HCT116 (cell line): ENCODE measurements around the gene IGFBP4. TPM values are rescaled to one million over a fixed set of nuclear protein-coding genes. Genes with fewer than 3 reads are reported as not detected.

Experiments
- ATAC-seq: fragments of 200-7000 bp; cut with Tn5 transposase; 2 replicates; pipeline ENCODE4 v1.9.1; 2020; ENCODE audit warnings: mild to moderate bottlenecking, moderate library complexity
- BruUV-seq: library from RNA; stranded (reverse); fragments of 400-500 nt; replicated peaks from 2 replicates; lab custom pipeline; 2021; lab: Mats Ljungman, UMichigan
- CTCF ChIA-PET: fragments of 300-600 bp; sonication (Branson Sonifier 250); formaldehyde crosslinking; loops from one replicate; lab custom pipeline; 2021; ENCODE audit warnings: antibody characterized with exemption; lab: Charles Lee
- POLR2A ChIA-PET: fragments of 300-600, 350-600 bp; sonication (Branson Sonifier 250); formaldehyde crosslinking; loops from one replicate; lab custom pipeline; 2021; ENCODE audit warnings: antibody characterized with exemption; lab: Charles Lee
- RAD21 ChIA-PET, 2 experiments: fragments of 300-600 bp; sonication (Branson Sonifier 250); formaldehyde crosslinking; loops; one replicate each; lab custom pipeline; 2023; ENCODE audit warnings: low total read pairs in 2 of 2; ENCODE audit not compliant: uncharacterized antibody in 2 of 2, unreplicated experiment in 2 of 2, low non-redundant PET in 1 of 2; lab: Charles Lee
- DNase-seq: peaks from one replicate; pipeline ENCODE4 v3.0.0-alpha.2; 2010; ENCODE audit warnings: low read depth, low spot score
- H2AFZ ChIP-seq: fragments of 200-600 bp; shearing (Covaris generic), sonication (generic); 2 replicates; pipeline ENCODE4 v1.6.1; 2017; ENCODE audit warnings: low read depth, mixed run types, mixed read lengths, antibody characterized with exemption, low read length; ENCODE audit not compliant: poor library complexity, severe bottlenecking
- H3K27ac ChIP-seq: 2 replicates; pipeline ENCODE4 v1.5.1; 2012; ENCODE audit warnings: low read depth, low read length
- H3K27me3 ChIP-seq: fragments of 200-600 bp; sonication (generic); 2 replicates; pipeline ENCODE4 v1.6.1; 2016; ENCODE audit warnings: mixed run types, low read length, mixed read lengths; ENCODE audit not compliant: insufficient read depth
- H3K36me3 ChIP-seq, 2 experiments: fragments of 200-500 bp in 1 of 2; fragments of 200-600 bp in 1 of 2; sonication (Bioruptor generic) in 1 of 2; sonication (generic) in 1 of 2; 2 replicates each; pipeline versions ENCODE4 v1.5.1 to v1.6.1; 2014 to 2016; ENCODE audit warnings: low read length in 2 of 2, inconsistent platforms in 1 of 2, mixed read lengths in 1 of 2, mixed run types in 1 of 2; ENCODE audit not compliant: insufficient read depth in 2 of 2, control insufficient read depth in 1 of 2
- H3K4me1 ChIP-seq, 2 experiments: fragments of 200-600 bp in 1 of 2; sonication (generic) in 1 of 2; 2 replicates each; pipeline versions ENCODE4 v1.5.1 to v1.6.1; 2012 to 2017; ENCODE audit warnings: low read length in 2 of 2, inconsistent platforms in 1 of 2, mild to moderate bottlenecking in 1 of 2, mixed read lengths in 1 of 2, mixed run types in 1 of 2, moderate library complexity in 1 of 2; ENCODE audit not compliant: insufficient read depth in 2 of 2, control insufficient read depth in 1 of 2
- H3K4me2 ChIP-seq: fragments of 200-600 bp; sonication (generic); 2 replicates; pipeline ENCODE4 v1.6.1; 2017; ENCODE audit warnings: mixed run types, low read length, mixed read lengths
- H3K4me3 ChIP-seq, 2 experiments: fragments of 200-600 bp in 1 of 2; sonication (generic) in 1 of 2; replicated peaks in 1 of 2; 2 replicates each; pipeline ENCODE4 v1.5.1; 2011 to 2016; ENCODE audit warnings: low read length in 2 of 2, control low read depth in 1 of 2, low read depth in 1 of 2, mild to moderate bottlenecking in 1 of 2, mixed read lengths in 1 of 2, mixed run types in 1 of 2
- H3K79me2 ChIP-seq: fragments of 200-600 bp; sonication (generic); 2 replicates; pipeline ENCODE4 v1.6.1; 2017; ENCODE audit warnings: mild to moderate bottlenecking, mixed run types, low read length, moderate library complexity, mixed read lengths; ENCODE audit not compliant: insufficient read depth
- H3K9ac ChIP-seq: fragments of 200-600 bp; sonication (generic); 2 replicates; pipeline ENCODE4 v1.6.1; 2016; ENCODE audit warnings: low read length, mixed read lengths
- H3K9me2 ChIP-seq: fragments of 200-600 bp; sonication (generic), shearing (Covaris generic); 2 replicates; pipeline ENCODE4 v1.6.1; 2017; ENCODE audit warnings: mixed run types, mild to moderate bottlenecking, moderate library complexity; ENCODE audit not compliant: insufficient read depth
- H3K9me3 ChIP-seq, 2 experiments: fragments of 200-500 bp in 1 of 2; fragments of 200-600 bp in 1 of 2; sonication (Bioruptor generic) in 1 of 2; sonication (generic) in 1 of 2; 2 replicates each; pipeline ENCODE4 v1.6.1; 2014 to 2017; ENCODE audit warnings: low read length in 2 of 2, mixed read lengths in 2 of 2, inconsistent platforms in 1 of 2, low read depth in 1 of 2, mild to moderate bottlenecking in 1 of 2, mixed run types in 1 of 2, moderate library complexity in 1 of 2; ENCODE audit not compliant: control insufficient read depth in 1 of 2, insufficient read depth in 1 of 2
- H4K20me1 ChIP-seq: fragments of 200-600 bp; sonication (generic), shearing (Covaris generic); 2 replicates; pipeline ENCODE4 v1.6.1; 2017; ENCODE audit warnings: mixed run types, mild to moderate bottlenecking, moderate library complexity; ENCODE audit not compliant: insufficient read depth
- CBX3 ChIP-seq: IDR thresholded peaks from 2 replicates; pipeline ENCODE4 v1.6.1; 2012; ENCODE audit warnings: low read depth
- EGR1 ChIP-seq: IDR thresholded peaks from 2 replicates; pipeline ENCODE4 v1.6.1; 2012; ENCODE audit warnings: low read depth
- ELF1 ChIP-seq: IDR thresholded peaks from 2 replicates; pipeline ENCODE4 v1.6.1; 2012; ENCODE audit warnings: low read depth, borderline replicate concordance
- EZH2 ChIP-seq: fragments of 200-600 bp; sonication (generic); IDR thresholded peaks from 2 replicates; pipeline ENCODE4 v1.6.1; 2017; ENCODE audit warnings: antibody characterized with exemption, mixed run types
- FOSL1 ChIP-seq: IDR thresholded peaks from 2 replicates; pipeline ENCODE4 v1.6.1; 2012; ENCODE audit warnings: low read depth
- POLR2A ChIP-seq: IDR thresholded peaks from 2 replicates; pipeline ENCODE4 v1.7.0; 2011; ENCODE audit warnings: borderline replicate concordance; ENCODE audit not compliant: insufficient read depth, insufficient read length; ENCODE audit errors: extremely low read depth
- POLR2AphosphoS5 ChIP-seq: IDR thresholded peaks from 2 replicates; pipeline ENCODE4 v1.6.1; 2011; ENCODE audit warnings: mild to moderate bottlenecking, low read depth, low read length, moderate library complexity
- RAD21 ChIP-seq: IDR thresholded peaks from 2 replicates; pipeline ENCODE4 v1.6.1; 2012; ENCODE audit warnings: low read depth, mild to moderate bottlenecking
- SIN3A ChIP-seq: IDR thresholded peaks from 2 replicates; pipeline ENCODE4 v1.6.1; 2012; ENCODE audit warnings: low read depth
- SRF ChIP-seq: IDR thresholded peaks from 2 replicates; pipeline ENCODE4 v1.6.1; 2012; ENCODE audit warnings: low read depth
- TCF7L2 ChIP-seq: IDR thresholded peaks from 2 replicates; pipeline ENCODE4 v1.7.0; 2011; ENCODE audit warnings: borderline replicate concordance, inconsistent platforms; ENCODE audit not compliant: insufficient read depth, insufficient read length; ENCODE audit errors: extremely low read depth
- ZFX ChIP-seq: fragments of 450-650 bp; IDR thresholded peaks from 2 replicates; pipeline ENCODE4 v1.6.1; 2017
- ZNF274 ChIP-seq: fragments of 200-500 bp; sonication (Bioruptor generic); IDR thresholded peaks from 2 replicates; pipeline ENCODE4 v1.6.1; 2014; ENCODE audit warnings: mild to moderate bottlenecking, low read depth, low read length, inconsistent platforms
- intact Hi-C: fragments of 100-400 bp; cut with micrococcal nuclease; formaldehyde crosslinking; loops from 2 replicates; pipeline ENCODE4 v1.10.0; 2022
- total RNA-seq: library from RNA; stranded (reverse); gene quantifications from one replicate; pipeline ENCODE4 v1.2.1, GENCODE V29; 2021; ENCODE audit not compliant: unreplicated experiment
- TF ChIP-seq, protein P1 (sequence below): IDR thresholded peaks from 2 replicates; pipeline ENCODE4 v1.6.1; 2012

IGFBP4 gene
- total RNA-seq, 1 experiment from 2014 or later: 2.0 TPM

DNA sequence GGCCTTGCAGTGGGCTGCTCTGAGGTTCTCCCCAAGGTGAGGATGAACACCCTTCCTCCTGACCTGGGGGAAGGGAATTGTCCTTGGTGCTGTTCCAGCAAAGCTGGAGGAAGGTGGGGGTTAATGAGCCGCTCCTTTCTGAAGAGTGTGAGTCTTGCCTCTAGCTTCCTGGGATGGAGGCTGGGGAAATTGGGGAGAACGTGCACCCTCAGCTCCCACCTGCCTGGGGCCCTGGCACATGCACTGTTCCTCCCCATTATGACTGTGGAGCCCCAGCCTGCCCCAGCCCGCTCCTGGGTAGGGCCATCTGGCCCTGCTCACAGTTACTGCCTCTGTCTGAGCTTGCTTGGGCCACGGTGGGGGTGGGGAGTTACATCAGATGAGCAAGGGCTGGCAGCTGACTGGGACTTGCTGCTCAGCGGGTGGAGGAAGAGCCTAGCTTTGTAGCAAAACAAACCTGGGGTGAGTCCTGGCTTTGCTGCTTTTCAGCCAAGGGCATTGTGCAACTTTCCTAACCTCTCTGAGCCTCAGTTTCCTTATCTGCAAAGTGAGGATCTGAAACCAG is 47.1 kb downstream of the IGFBP4 start:
- no peaks in the 10 kb centered on the region for H3K9me3 ChIP-seq
- TF ChIP-seq EZH2: no peak
- no peak for TF ChIP-seq SIN3A
- no peak for TF ChIP-seq ZNF274
- TF ChIP-seq FOSL1: no peak
- no peak for TF ChIP-seq EGR1
- no peak for TF ChIP-seq RAD21
- no peak for TF ChIP-seq POLR2A
- TF ChIP-seq, all 23 proteins: peak for 0
- Histone ChIP-seq H3K27ac (peak overlapping the region; percentile 14; the same call in 1 of the 2 replicates), H3K79me2 (peaks cover 7% of the 10 kb centered on the region; the same call in 1 of the 2 replicates), H3K4me1 (peaks cover 33 to 62% of the 10 kb centered on the region in 2 experiments), H3K36me3 (peaks cover 11 to 27% of the 10 kb centered on the region in 2 experiments), H4K20me1 (no peaks in the 10 kb centered on the region), H2AFZ (no peak overlapping the region), H3K4me2 (0 out of 2 replicates have a peak overlapping the region, but pooled peaks have one; percentile 5), H3K9me2 (no peaks in the 10 kb centered on the region), H3K4me3 (no peak overlapping the region), H3K27me3 (no peaks in the 10 kb centered on the region), H3K9ac (no peak overlapping the region; the same call in 1 of the 2 replicates)
- POLR2A ChIA-PET: no interaction called here
- no peak for DNase-seq
- RAD21 ChIA-PET: no interaction called here
- intact Hi-C loops: no loop called here
- no peak for ATAC-seq
- BruUV-seq: no TSS peak
- CTCF ChIA-PET: no interaction called here

DNA sequence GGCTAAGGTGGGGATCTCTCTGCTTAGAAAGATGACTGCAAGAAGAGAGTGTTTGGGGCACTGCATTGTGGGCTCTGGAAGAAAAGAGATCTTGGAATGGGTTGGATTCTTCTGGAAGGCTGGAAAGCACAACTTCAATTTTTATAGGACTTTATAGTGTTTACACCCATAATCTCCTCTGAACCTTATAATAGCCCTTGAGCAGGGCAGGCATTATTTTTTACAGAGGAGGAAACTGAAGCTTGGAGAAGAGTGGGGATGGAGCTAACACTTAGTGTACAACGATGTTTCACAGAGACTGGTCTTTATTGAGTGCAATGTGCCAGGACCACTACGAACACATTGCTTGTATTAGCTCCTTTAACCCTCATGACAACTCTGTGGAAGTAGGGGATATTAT is 47.7 kb downstream of the IGFBP4 start:
- Histone ChIP-seq H3K27me3 (no peaks in the 10 kb centered on the region), H3K9me3 (no peaks in the 10 kb centered on the region), H3K4me2 (no peak overlapping the region), H3K9ac (no peak overlapping the region), H3K27ac (no peak overlapping the region), H3K36me3 (peaks cover 17 to 32% of the 10 kb centered on the region in 2 experiments), H3K9me2 (no peaks in the 10 kb centered on the region), H3K4me3 (no peak overlapping the region), H3K79me2 (peaks cover 13% of the 10 kb centered on the region; the same call in 1 of the 2 replicates), H2AFZ (no peak overlapping the region), H4K20me1 (no peaks in the 10 kb centered on the region), H3K4me1 (peaks cover 26 to 55% of the 10 kb centered on the region in 2 experiments)
- no TSS peak for BruUV-seq
- RAD21 ChIA-PET: no interaction called here
- intact Hi-C loops: no loop called here
- POLR2A ChIA-PET: no interaction called here
- ATAC-seq: no peak
- no peak for TF ChIP-seq EZH2
- no peak for TF ChIP-seq TCF7L2
- TF ChIP-seq EGR1: no peak
- TF ChIP-seq SRF: no peak
- TF ChIP-seq ELF1: no peak
- no peak for TF ChIP-seq ZFX
- TF ChIP-seq POLR2AphosphoS5: no peak
- TF ChIP-seq, protein P1, sequence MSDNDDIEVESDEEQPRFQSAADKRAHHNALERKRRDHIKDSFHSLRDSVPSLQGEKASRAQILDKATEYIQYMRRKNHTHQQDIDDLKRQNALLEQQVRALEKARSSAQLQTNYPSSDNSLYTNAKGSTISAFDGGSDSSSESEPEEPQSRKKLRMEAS: no peak
- TF ChIP-seq SIN3A: no peak
- TF ChIP-seq CBX3: no peak
- no peak for TF ChIP-seq POLR2A
- CTCF ChIA-PET: no interaction called here
- DNase-seq: no peak
